IMR-90 (cell line): ENCODE measurements around the gene INMT. TPM values are rescaled to one million over a fixed set of nuclear protein-coding genes. Genes with fewer than 3 reads are reported as not detected.

Source experiments
- ATAC-seq: fragments of 200-7000 bp; cut with Tn5 transposase; 2 replicates; pipeline ENCODE4 v1.9.1; 2020; ENCODE audit warnings: low read depth, mild to moderate bottlenecking, moderate library complexity
- BruUV-seq: library from RNA; stranded (reverse); fragments of 400-500 nt; replicated peaks from 2 replicates; lab custom pipeline; 2021; lab: Mats Ljungman, UMichigan
- CTCF ChIA-PET: fragments of 300-600 bp; formaldehyde crosslinking; extraction: SDS; loops from one replicate; lab custom pipeline; 2021; ENCODE audit warnings: antibody characterized with exemption; lab: Yijun Ruan, JAX
- POLR2A ChIA-PET: fragments of 300-600 bp; sonication (Branson Sonifier 250); formaldehyde crosslinking; loops from one replicate; lab custom pipeline; 2022; ENCODE audit warnings: antibody characterized with exemption; ENCODE audit not compliant: unreplicated experiment; lab: Charles Lee
- DNase-seq: peaks from one replicate; pipeline ENCODE4 v3.0.0; 2013
- H2AFZ ChIP-seq: replicated peaks from 2 replicates; pipeline ENCODE3; 2013; ENCODE audit warnings: low read length, mild to moderate bottlenecking; ENCODE audit not compliant: poor library complexity
- H2AK5ac ChIP-seq: 2 replicates; pipeline ENCODE4 v1.6.1; 2013; ENCODE audit warnings: low read depth, low read length, inconsistent platforms
- H2AK9ac ChIP-seq: replicated peaks from 2 replicates; pipeline ENCODE3; 2013; ENCODE audit warnings: mild to moderate bottlenecking, low read depth, low read length, moderate library complexity; ENCODE audit not compliant: poor library complexity
- H2BK120ac ChIP-seq: 2 replicates; pipeline ENCODE4 v1.6.1; 2013; ENCODE audit warnings: low read depth, low read length, inconsistent platforms
- H2BK15ac ChIP-seq: 3 replicates; pipeline ENCODE4 v1.6.1; 2013; ENCODE audit warnings: low read depth, low read length, inconsistent platforms
- H2BK20ac ChIP-seq: 2 replicates; pipeline ENCODE4 v1.6.1; 2013; ENCODE audit warnings: low read depth, mild to moderate bottlenecking, inconsistent platforms, low read length, moderate library complexity
- H2BK5ac ChIP-seq: 2 replicates; pipeline ENCODE4 v1.6.1; 2013; ENCODE audit warnings: mild to moderate bottlenecking, low read depth, low read length, inconsistent platforms; ENCODE audit not compliant: poor library complexity, severe bottlenecking
- H3K14ac ChIP-seq: replicated peaks from 2 replicates; pipeline ENCODE4 v1.6.1; 2013; ENCODE audit warnings: low read depth, low read length, inconsistent platforms
- H3K18ac ChIP-seq: 2 replicates; pipeline ENCODE4 v1.6.1; 2013; ENCODE audit warnings: low read depth, low read length, control low read depth
- H3K23ac ChIP-seq: 2 replicates; pipeline ENCODE4 v1.6.1; 2013; ENCODE audit warnings: low read depth, low read length, inconsistent platforms
- H3K27ac ChIP-seq: 2 replicates; pipeline ENCODE4 v1.5.1; 2013; ENCODE audit warnings: mild to moderate bottlenecking, control low read depth, low read length; ENCODE audit not compliant: insufficient read depth
- H3K27me3 ChIP-seq: 2 replicates; pipeline ENCODE4 v1.6.1; 2013; ENCODE audit warnings: low read length; ENCODE audit not compliant: control insufficient read depth, insufficient read depth
- H3K36me3 ChIP-seq: 2 replicates; pipeline ENCODE4 v1.6.1; 2013; ENCODE audit warnings: low read length, mixed read lengths; ENCODE audit not compliant: control insufficient read depth, insufficient read depth
- H3K4ac ChIP-seq: 2 replicates; pipeline ENCODE4 v1.6.1; 2013; ENCODE audit warnings: low read depth, low read length, inconsistent platforms
- H3K4me1 ChIP-seq: 2 replicates; pipeline ENCODE4 v1.6.1; 2013; ENCODE audit warnings: low read length, mixed read lengths; ENCODE audit not compliant: control insufficient read depth, insufficient read depth
- H3K4me2 ChIP-seq: 2 replicates; pipeline ENCODE4 v1.6.1; 2013; ENCODE audit warnings: low read depth, mild to moderate bottlenecking, control low read depth, low read length, moderate library complexity
- H3K4me3 ChIP-seq: 2 replicates; pipeline ENCODE4 v1.5.1; 2013; ENCODE audit warnings: low read depth, mild to moderate bottlenecking, control low read depth, low read length, moderate library complexity; ENCODE audit not compliant: insufficient read depth
- H3K56ac ChIP-seq: 2 replicates; pipeline ENCODE4 v1.6.1; 2013; ENCODE audit warnings: low read length, inconsistent platforms; ENCODE audit not compliant: insufficient read depth; ENCODE audit errors: extremely low read depth
- H3K79me1 ChIP-seq, 2 experiments: 2 replicates each; pipeline ENCODE4 v1.6.1; 2013; ENCODE audit warnings: low read length in 2 of 2, inconsistent platforms in 1 of 2, low read depth in 1 of 2
- H3K9ac ChIP-seq: 2 replicates; pipeline ENCODE4 v1.6.1; 2013; ENCODE audit warnings: low read depth, low read length, control low read depth
- H3K9me1 ChIP-seq: 2 replicates; pipeline ENCODE4 v1.6.1; 2013; ENCODE audit warnings: low read length, inconsistent platforms; ENCODE audit not compliant: insufficient read depth
- H3K9me3 ChIP-seq: 2 replicates; pipeline ENCODE4 v1.6.1; 2013; ENCODE audit warnings: low read length; ENCODE audit not compliant: control insufficient read depth, insufficient read depth
- H4K20me1 ChIP-seq: 2 replicates; pipeline ENCODE4 v1.6.1; 2013; ENCODE audit warnings: low read length, inconsistent platforms; ENCODE audit not compliant: insufficient read depth
- H4K5ac ChIP-seq: 2 replicates; pipeline ENCODE4 v1.6.1; 2013; ENCODE audit warnings: mild to moderate bottlenecking, low read depth, low read length, control low read depth
- H4K8ac ChIP-seq, 2 experiments: 2 replicates each; pipeline ENCODE4 v1.6.1; 2013; ENCODE audit warnings: low read depth in 2 of 2, low read length in 2 of 2, control low read depth in 1 of 2, inconsistent platforms in 1 of 2
- H4K91ac ChIP-seq: 2 replicates; pipeline ENCODE4 v1.6.1; 2013; ENCODE audit warnings: low read depth, low read length, inconsistent platforms; ENCODE audit not compliant: insufficient read depth
- MXI1 ChIP-seq: IDR thresholded peaks from 2 replicates; pipeline ENCODE4 v1.6.1; 2012; ENCODE audit warnings: low read depth, mild to moderate bottlenecking, low read length, moderate library complexity, borderline replicate concordance
- RAD21 ChIP-seq: IDR thresholded peaks from 2 replicates; pipeline ENCODE4 v1.6.1; 2012; ENCODE audit warnings: low read length, improper control_type of control experiment
- WGBS, 2 experiments: methylation state at CpG; one replicate each; pipeline versions ENCODE4 v1.1.5 to v1.1.7; 2013; ENCODE audit warnings: missing lambda C conversion rate in 2 of 2; ENCODE audit not compliant: insufficient read length in 1 of 2; ENCODE audit errors: extremely low coverage in 2 of 2; 5-methylcytosine and 5-hydroxymethylcytosine counted together
- dilution Hi-C: fragments of 300-500 bp; cut with HindIII; formaldehyde crosslinking; loops from one replicate; pipeline ENCODE4 v1.14.3; 2018; ENCODE audit warnings: low sequenced_read_pairs; ENCODE audit not compliant: unreplicated experiment
- in situ Hi-C: fragments of 300-500 bp; cut with MboI; formaldehyde crosslinking; loops from 3 replicates; pipeline ENCODE4 v1.14.3; 2019; ENCODE audit warnings: low sequenced_read_pairs, inconsistent platforms, mixed read lengths
- intact Hi-C: fragments of 100-400 bp; cut with micrococcal nuclease; formaldehyde crosslinking; loops from 2 replicates; pipeline ENCODE4 v1.10.0; 2022
- polyA plus RNA-seq, 3 experiments: library from polyadenylated mRNA; depleted of rRNA; stranded (reverse); fragments of >200 nt; gene quantifications; 2 replicates each; pipeline ENCODE4 v1.2.3, GENCODE V29; 2012; ENCODE audit warnings: low replicate concordance in 1 of 3
- total RNA-seq: library from RNA; depleted of rRNA; stranded (reverse); fragments of >200 nt; gene quantifications from 2 replicates; pipeline ENCODE4 v1.2.3, GENCODE V29; 2012

The INMT gene
- total and polyA plus RNA-seq, 2 of the 4 experiments (the other 2 are of a cell fraction) = 0.39 to 2.2 TPM

DNA sequence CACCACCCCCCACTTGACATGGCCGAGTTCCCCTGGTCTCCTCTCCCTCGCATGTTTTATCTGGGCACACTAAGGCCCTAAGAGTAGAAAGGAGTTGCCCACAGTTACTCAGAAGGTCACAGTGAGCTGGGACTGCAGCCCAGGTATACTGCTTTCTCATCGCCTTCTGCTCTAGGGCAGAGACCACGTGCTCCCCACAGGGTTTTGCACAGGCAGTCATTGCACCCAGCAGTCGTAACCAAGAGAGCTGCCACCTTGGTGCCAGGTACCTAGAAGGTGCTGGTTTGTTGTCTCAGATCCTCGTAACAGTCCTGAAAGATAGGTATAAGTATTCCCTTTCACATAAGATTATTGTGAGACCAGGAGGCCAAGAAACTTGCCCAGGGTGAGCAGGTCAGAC is 21.0 kb downstream of the INMT start:
- H4K91ac ChIP-seq = no peak overlapping the region
- ATAC-seq (no peak), DNase-seq (no peak)
- no peak overlapping the region for H3K27ac ChIP-seq
- CTCF ChIA-PET = no interaction called here
- no peak overlapping the region for H2AK9ac ChIP-seq
- no peak overlapping the region for H3K4me3 ChIP-seq
- H2BK20ac ChIP-seq = no peak overlapping the region
- no peak overlapping the region for H2AK5ac ChIP-seq
- H2AFZ ChIP-seq = no peak overlapping the region
- no peak overlapping the region for H3K14ac ChIP-seq
- in situ Hi-C loops (no loop called here), dilution Hi-C loops (no loop called here), intact Hi-C loops (no loop called here)
- H3K4me1 ChIP-seq = peaks cover 3% of the 10 kb centered on the region; the same call in 1 of the 2 replicates
- no peak overlapping the region for H3K56ac ChIP-seq
- no peak overlapping the region for H2BK15ac ChIP-seq
- no peaks in the 10 kb centered on the region for H3K36me3 ChIP-seq
- H3K4ac ChIP-seq = no peak overlapping the region
- WGBS, 2 experiments = 60% methylated on average over 1 of the region's 6 CpGs; no CpG with 5 or more reads in 1 of the 2 experiments
- no peaks in the 10 kb centered on the region for H3K9me3 ChIP-seq
- H2BK5ac ChIP-seq = no peak overlapping the region
- no peak overlapping the region for H4K5ac ChIP-seq
- no TSS peak for BruUV-seq
- H3K27me3 ChIP-seq = no peaks in the 10 kb centered on the region
- no peak overlapping the region for H3K4me2 ChIP-seq
- no peaks in the 10 kb centered on the region for H4K20me1 ChIP-seq
- H3K9ac ChIP-seq = no peak overlapping the region
- H3K18ac ChIP-seq = no peak overlapping the region
- TF ChIP-seq RAD21 (no peak), MXI1 (no peak)
- H2BK120ac ChIP-seq = no peak overlapping the region
- H3K9me1 ChIP-seq = peaks cover 10% of the 10 kb centered on the region
- H4K8ac ChIP-seq = no peak overlapping the region
- H3K79me1 ChIP-seq = peaks cover 9 to 36% of the 10 kb centered on the region in 2 experiments
- POLR2A ChIA-PET = no interaction called here
- no peak overlapping the region for H3K23ac ChIP-seq
